Neutrophil (primary cell): ENCODE measurements around the gene NMUR1.

Experiments
- H3K27ac ChIP-seq: fragments of 200-600 bp; sonication (generic); 2 replicates; pipeline ENCODE4 v1.5.1; 2016; ENCODE audit warnings: mild to moderate bottlenecking, moderate library complexity
- H3K27me3 ChIP-seq: fragments of 200-600 bp; sonication (generic); 2 replicates; pipeline ENCODE4 v1.6.0; 2016; ENCODE audit warnings: mild to moderate bottlenecking
- H3K36me3 ChIP-seq: fragments of 200-600 bp; sonication (generic); 2 replicates; pipeline ENCODE4 v1.5.1; 2017
- H3K4me1 ChIP-seq, 2 experiments: fragments of 200-600 bp in 1 of 2; sonication (generic) in 1 of 2; 1 replicate in 1 of 2; 2 replicates in 1 of 2; pipeline versions ENCODE4 v1.5.1 to v1.6.1; 2013 to 2016; ENCODE audit warnings: low read depth in 1 of 2, low read length in 1 of 2, mild to moderate bottlenecking in 1 of 2, moderate library complexity in 1 of 2; ENCODE audit not compliant: control insufficient read depth in 1 of 2, insufficient read depth in 1 of 2
- H3K4me3 ChIP-seq, 2 experiments: fragments of 200-600 bp in 1 of 2; sonication (generic) in 1 of 2; 1 replicate in 1 of 2; 2 replicates in 1 of 2; pipeline ENCODE4 v1.5.1; 2013 to 2016; ENCODE audit warnings: low read depth in 1 of 2, low read length in 1 of 2, mild to moderate bottlenecking in 1 of 2, moderate library complexity in 1 of 2
- H3K9me3 ChIP-seq: fragments of 200-600 bp; sonication (generic); 2 replicates; pipeline ENCODE4 v1.5.1; 2016
- TF ChIP-seq, protein P1 (sequence below): fragments of 200-600 bp; sonication (generic); IDR thresholded peaks from 2 replicates; pipeline ENCODE4 v1.5.1; 2016; ENCODE audit warnings: antibody characterized with exemption

Gene NMUR1

DNA sequence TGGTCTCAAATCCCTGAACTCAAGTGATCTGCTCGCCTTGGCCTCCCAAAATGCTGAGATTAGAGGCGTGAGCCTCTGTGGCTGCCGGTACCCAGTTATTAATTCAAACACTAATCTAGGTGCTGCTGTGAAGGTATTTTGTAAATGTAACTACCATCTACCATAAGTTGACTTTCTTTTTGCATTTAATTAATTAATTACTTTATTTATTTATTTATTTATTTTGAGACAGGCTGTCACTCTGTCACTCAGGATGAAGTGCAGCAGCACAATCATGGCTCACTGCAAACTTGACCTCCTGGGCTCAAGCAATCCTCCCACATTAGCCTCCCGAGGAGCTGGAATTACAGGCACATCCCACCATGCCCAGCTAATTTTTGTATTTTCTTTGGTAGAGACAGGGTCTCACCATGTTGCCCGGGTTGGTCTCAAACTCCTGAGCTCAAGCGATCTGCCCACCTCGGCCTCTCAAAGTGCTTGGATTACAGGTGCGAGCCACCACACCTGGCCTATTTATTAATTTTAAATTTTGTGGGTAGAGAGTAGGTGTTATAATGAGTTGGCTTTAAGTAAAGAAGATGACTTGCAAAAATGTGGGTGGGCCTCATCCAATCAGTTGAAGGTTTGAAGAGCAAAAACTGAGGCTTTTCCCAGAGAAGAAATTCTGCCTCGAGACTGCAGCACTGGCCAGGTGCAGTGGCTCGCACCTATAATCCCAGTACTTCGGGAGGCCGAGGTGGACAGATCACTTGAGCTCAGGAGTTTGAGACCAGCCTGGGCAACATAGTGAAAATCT is 17.3 kb upstream of the NMUR1 start:
- TF ChIP-seq, protein P1, sequence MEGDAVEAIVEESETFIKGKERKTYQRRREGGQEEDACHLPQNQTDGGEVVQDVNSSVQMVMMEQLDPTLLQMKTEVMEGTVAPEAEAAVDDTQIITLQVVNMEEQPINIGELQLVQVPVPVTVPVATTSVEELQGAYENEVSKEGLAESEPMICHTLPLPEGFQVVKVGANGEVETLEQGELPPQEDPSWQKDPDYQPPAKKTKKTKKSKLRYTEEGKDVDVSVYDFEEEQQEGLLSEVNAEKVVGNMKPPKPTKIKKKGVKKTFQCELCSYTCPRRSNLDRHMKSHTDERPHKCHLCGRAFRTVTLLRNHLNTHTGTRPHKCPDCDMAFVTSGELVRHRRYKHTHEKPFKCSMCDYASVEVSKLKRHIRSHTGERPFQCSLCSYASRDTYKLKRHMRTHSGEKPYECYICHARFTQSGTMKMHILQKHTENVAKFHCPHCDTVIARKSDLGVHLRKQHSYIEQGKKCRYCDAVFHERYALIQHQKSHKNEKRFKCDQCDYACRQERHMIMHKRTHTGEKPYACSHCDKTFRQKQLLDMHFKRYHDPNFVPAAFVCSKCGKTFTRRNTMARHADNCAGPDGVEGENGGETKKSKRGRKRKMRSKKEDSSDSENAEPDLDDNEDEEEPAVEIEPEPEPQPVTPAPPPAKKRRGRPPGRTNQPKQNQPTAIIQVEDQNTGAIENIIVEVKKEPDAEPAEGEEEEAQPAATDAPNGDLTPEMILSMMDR = no peak
- Histone ChIP-seq H3K27me3 (no peaks in the 10 kb centered on the region), H3K27ac (no peak overlapping the region), H3K4me1 (peaks cover 25 to 35% of the 10 kb centered on the region in 2 experiments), H3K9me3 (no peaks in the 10 kb centered on the region), H3K36me3 (no peaks in the 10 kb centered on the region), H3K4me3 (no peak overlapping the region)

DNA sequence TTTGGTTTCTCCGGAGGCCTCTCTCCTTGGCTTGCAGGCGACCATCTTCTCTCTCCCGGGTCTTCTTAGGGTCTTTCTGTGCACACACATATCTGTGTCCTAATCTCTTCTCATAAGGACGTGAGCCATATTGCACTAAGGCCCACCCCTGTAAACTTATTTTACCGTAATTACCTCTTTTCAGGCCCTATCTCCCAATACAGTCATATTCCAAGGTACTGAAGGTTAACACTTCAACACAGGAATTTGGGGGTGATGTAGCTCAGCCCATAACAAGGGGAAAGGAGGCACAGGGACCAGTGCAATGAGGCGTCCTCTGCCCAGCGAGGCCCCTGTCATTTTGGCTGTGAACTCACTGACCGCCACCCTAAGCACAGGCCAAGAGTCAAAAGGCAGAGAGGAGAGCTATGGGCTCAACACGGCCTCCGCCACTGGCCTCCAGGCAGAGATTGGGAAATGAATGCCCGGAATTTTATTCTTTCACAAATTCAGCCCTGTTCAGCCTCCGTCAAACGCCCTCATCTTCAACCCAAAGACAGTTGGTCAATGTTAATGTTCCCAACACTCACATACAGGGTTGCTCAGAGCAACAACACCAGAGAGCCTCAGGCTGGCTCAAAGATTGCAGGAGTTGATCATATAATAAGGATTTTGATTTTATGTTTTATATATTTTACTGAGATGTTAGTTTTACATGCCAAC is 15.9 kb upstream of the NMUR1 start:
- Histone ChIP-seq H3K36me3 (no peaks in the 10 kb centered on the region), H3K9me3 (no peaks in the 10 kb centered on the region), H3K27ac (peak overlapping the region; percentile 87), H3K4me1 (peaks cover 25 to 41% of the 10 kb centered on the region in 2 experiments), H3K27me3 (no peaks in the 10 kb centered on the region), H3K4me3 (peak overlapping the region; percentile 24 to 48)
- TF ChIP-seq, protein P1 = no peak

DNA sequence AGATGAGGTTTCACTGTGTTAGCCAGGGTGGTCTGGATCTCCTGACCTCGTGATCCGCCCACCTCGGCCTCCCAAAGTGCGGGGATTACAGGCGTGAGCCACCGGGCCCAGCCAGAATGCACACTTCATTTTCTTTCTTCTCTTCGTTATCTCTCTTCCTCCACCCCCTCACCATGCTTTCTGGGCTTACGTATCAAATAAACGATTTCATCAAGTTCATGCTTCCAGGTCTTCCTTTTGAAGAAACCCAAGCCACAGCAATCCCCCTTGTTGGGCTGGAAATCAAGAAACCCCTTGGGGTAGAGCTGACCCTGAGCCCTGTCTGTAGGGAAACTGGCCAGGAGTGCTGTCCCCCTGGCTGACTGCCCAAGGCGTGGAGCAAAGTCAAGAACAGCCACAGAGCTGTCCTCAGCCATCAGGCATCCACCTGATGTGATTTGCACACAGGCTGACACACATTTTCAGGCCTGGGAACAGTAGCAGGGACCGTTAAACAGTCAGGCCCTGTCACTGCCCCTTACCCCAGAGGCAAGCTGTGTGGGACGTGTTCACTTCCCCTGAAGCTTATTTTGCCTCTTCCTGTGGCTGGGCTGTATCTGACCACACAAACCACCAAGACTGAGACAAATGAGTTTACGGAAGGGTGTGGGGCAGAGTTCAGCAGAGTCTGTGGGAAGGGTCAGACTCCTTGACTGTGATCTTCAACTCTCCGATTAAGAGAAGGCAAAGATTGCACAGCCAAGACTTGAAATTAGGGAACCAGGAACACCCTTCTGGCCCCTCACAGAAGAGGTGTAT is 15.1 kb upstream of the NMUR1 start:
- Histone ChIP-seq H3K27me3 (no peaks in the 10 kb centered on the region), H3K4me3 (peak overlapping the region; percentile 33 to 48), H3K27ac (peak overlapping the region; percentile 87)

DNA sequence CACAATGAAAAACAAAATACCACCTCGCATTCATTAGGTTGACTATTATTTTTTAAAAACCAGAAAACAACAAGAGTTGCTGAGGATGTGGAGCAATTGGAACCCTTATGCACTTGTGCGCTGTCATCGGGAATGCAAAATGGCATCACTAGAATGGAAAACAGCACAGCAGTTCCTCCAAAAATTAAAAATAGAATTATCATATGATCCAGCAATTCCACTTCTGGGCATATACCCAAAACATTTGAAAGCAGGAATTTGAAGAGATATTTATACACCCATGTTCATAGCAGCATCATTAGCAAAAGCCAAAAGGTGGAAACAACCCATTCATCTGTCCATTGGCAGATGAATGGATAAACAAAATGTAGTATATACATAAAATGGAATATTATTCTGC is 11.9 kb upstream of the NMUR1 start:
- no peaks in the 10 kb centered on the region for H3K9me3 ChIP-seq
- no peaks in the 10 kb centered on the region for H3K36me3 ChIP-seq
- no peaks in the 10 kb centered on the region for H3K27me3 ChIP-seq
- no peak overlapping the region for H3K27ac ChIP-seq
- H3K4me1 ChIP-seq = peaks cover 35 to 49% of the 10 kb centered on the region in 2 experiments
- no peak overlapping the region for H3K4me3 ChIP-seq
- TF ChIP-seq, protein P1 = no peak

More for the DNA sequence above, 15.1 kb upstream of the NMUR1 start:
- peaks cover 25 to 42% of the 10 kb centered on the region in 2 experiments for H3K4me1 ChIP-seq
- no peaks in the 10 kb centered on the region for H3K36me3 ChIP-seq
- no peaks in the 10 kb centered on the region for H3K9me3 ChIP-seq
- TF ChIP-seq, protein P1 = peak; percentile 21

DNA sequence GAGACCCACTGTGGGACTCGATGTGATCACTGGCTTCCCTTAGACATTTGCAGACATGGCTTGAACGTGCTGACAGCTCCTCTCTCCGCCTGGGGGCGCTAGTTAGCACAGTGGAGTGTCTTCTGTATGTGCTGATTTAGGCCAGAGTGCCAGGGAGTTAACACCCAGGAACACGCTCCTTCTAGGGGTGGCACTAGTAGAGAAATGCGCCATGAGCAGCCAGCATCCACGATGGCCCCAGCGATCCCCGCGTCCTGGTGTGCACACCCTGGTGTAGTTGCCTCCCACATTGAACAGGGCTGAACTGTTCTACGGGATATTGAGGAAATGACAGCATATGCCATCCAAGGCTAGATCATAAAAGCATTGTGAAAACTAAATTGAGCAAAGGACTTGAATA is 11.4 kb upstream of the NMUR1 start:
- Histone ChIP-seq H3K9me3 (no peaks in the 10 kb centered on the region), H3K27me3 (no peaks in the 10 kb centered on the region), H3K36me3 (no peaks in the 10 kb centered on the region), H3K4me3 (no peak overlapping the region), H3K27ac (no peak overlapping the region), H3K4me1 (peaks cover 34 to 44% of the 10 kb centered on the region in 2 experiments)
- TF ChIP-seq, protein P1 = no peak
